ENCODE results near the gene GLYATL1. TPM values are rescaled to one million over a fixed set of nuclear protein-coding genes. Genes with fewer than 3 reads are reported as not detected.
A peak's percentile ranks its signal among the peaks of the same experiment; 100 is the strongest.

GLYATL1 gene
- total and polyA plus RNA-seq, 2 of the 13 experiments (the other 11 are each of a cell fraction or from before 2014, with no cell fraction given): 0.17 TPM; not detected in 1

GRCh38 chr11:58926251-58926650, 13.0 kb upstream of the GLYATL1 start (continued):
- TF ChIP-seq ZNF30 (CRISPR knock-in tag; IDR thresholded peaks at IDR 0.05) (no peak), ZNF276 (CRISPR knock-in tag; IDR thresholded peaks at IDR 0.05; ENCODE audit: low read depth) (no peak), SNRNP70 (IDR thresholded peaks at IDR 0.05; ENCODE audit: low read depth, low read length) (no peak), PBX2 (CRISPR knock-in tag; IDR thresholded peaks at IDR 0.05) (no peak), NFKB2 (CRISPR knock-in tag; IDR thresholded peaks at IDR 0.05; ENCODE audit: borderline replicate concordance) (no peak), KMT2B (CRISPR knock-in tag; IDR thresholded peaks at IDR 0.05) (no peak), MTA3 (CRISPR knock-in tag; IDR thresholded peaks at IDR 0.05) (no peak), HDAC2 (CRISPR knock-in tag; IDR thresholded peaks at IDR 0.05) (peak; percentile 71), ZNF710 (CRISPR knock-in tag; IDR thresholded peaks at IDR 0.05; ENCODE audit: borderline replicate concordance) (peak; percentile 33; the same call in 1 of the 2 replicates), ZNF614 (CRISPR knock-in tag; IDR thresholded peaks at IDR 0.05; ENCODE audit: borderline replicate concordance) (no peak), ZBTB42 (CRISPR knock-in tag; IDR thresholded peaks at IDR 0.05) (no peak), MXD1 (CRISPR knock-in tag; IDR thresholded peaks at IDR 0.05) (no peak), CEBPB (IDR thresholded peaks at IDR 0.05; ENCODE audit: borderline replicate concordance, low read depth, low read length) (no peak), SNAPC2 (CRISPR knock-in tag; IDR thresholded peaks at IDR 0.05) (no peak), MXD3 (CRISPR knock-in tag; IDR thresholded peaks at IDR 0.05) (no peak), ZNF883 (CRISPR knock-in tag; IDR thresholded peaks at IDR 0.05; ENCODE audit: not compliant biosample characterization) (no peak), HNF4A (CRISPR knock-in tag; IDR thresholded peaks at IDR 0.05) (peak; percentile 38; the same call in 1 of the 2 replicates), PHF5A (CRISPR knock-in tag; IDR thresholded peaks at IDR 0.05; ENCODE audit: low read depth, unreplicated experiment) (no peak), KAT8 (CRISPR knock-in tag; IDR thresholded peaks at IDR 0.05) (no peak), U2AF1 (optimal IDR thresholded peaks at IDR 0.05; ENCODE audit: low read depth, low read length) (no peak), ZNF441 (CRISPR knock-in tag; IDR thresholded peaks at IDR 0.05; ENCODE audit: borderline replicate concordance) (no peak), ZNF740 (CRISPR knock-in tag; IDR thresholded peaks at IDR 0.05) (no peak), HNF1B (CRISPR knock-in tag; IDR thresholded peaks at IDR 0.05) (no peak), POLR2G (IDR thresholded peaks at IDR 0.05; ENCODE audit: low read depth, low read length) (no peak)
